Testis (tissue), 3 donors: ENCODE results near the gene POLR2A. TPM values are rescaled to one million over a fixed set of nuclear protein-coding genes. Genes with fewer than 3 reads are reported as not detected.

ENCODE experiments used
- DNase-seq: peaks from one replicate; pipeline ENCODE4 v3.0.0-alpha.2; 2019
- H3K27ac ChIP-seq, 2 donors: fragments of 200-600 bp; sonication (generic); one replicate each; pipeline ENCODE4 v1.5.1; 2019
- H3K27me3 ChIP-seq: fragments of 200-600 bp; sonication (generic); one replicate; pipeline ENCODE4 v1.5.1; 2019
- H3K36me3 ChIP-seq: fragments of 200-600 bp; sonication (generic); one replicate; pipeline ENCODE4 v1.5.1; 2017; ENCODE audit warnings: low read depth; ENCODE audit errors: missing control alignments
- H3K4me1 ChIP-seq: fragments of 200-600 bp; sonication (generic); one replicate; pipeline ENCODE4 v1.5.1; 2019
- H3K4me3 ChIP-seq, 2 donors: fragments of 200-600 bp; sonication (generic); one replicate each; pipeline ENCODE4 v1.5.1; 2017 to 2019
- H3K9me3 ChIP-seq: fragments of 200-600 bp; sonication (generic); one replicate; pipeline ENCODE4 v1.5.1; 2017
- CTCF ChIP-seq, 3 experiments: fragments of 450-650 bp in 2 of 3; fragments of 200-600 bp in 1 of 3; sonication (generic) in 1 of 3; IDR thresholded peaks; one replicate each; pipeline ENCODE4 v1.5.1; 2016 to 2019; ENCODE audit warnings: antibody characterized with exemption in 3 of 3, mild to moderate bottlenecking in 2 of 3, moderate library complexity in 1 of 3
- POLR2A ChIP-seq: fragments of 450-650 bp; IDR thresholded peaks from one replicate; pipeline ENCODE4 v1.6.1; 2017; ENCODE audit warnings: antibody characterized with exemption, mild to moderate bottlenecking, moderate library complexity
- WGBS, 2 donors: methylation state at CpG; one replicate each; pipeline ENCODE4 v1.1.5; 2018; 5-methylcytosine and 5-hydroxymethylcytosine counted together
- intact Hi-C: fragments of 100-400 bp; cut with DNase I; formaldehyde crosslinking; loops from one replicate; pipeline ENCODE4 v1.15.1; 2023; ENCODE audit warnings: low total_unique reads
- polyA plus RNA-seq: library from polyadenylated mRNA; stranded (reverse); fragments of 350-450 nt; fragmentation: Illumina TruSeq; extraction: RNeasy Lipid Tissue Mini Kit (QIAGEN cat#74804); gene quantifications from one replicate; pipeline ENCODE4 v1.2.3, GENCODE V29; 2014; ENCODE audit warnings: low read depth, low replicate concordance; ENCODE audit not compliant: insufficient read depth
- total RNA-seq, 2 donors: library from RNA; depleted of rRNA; stranded (reverse); fragments of >200 nt; gene quantifications; one replicate each; pipeline ENCODE4 v1.2.3, GENCODE V29; 2016

Gene POLR2A
- total and polyA plus RNA-seq, 3 donors from 2014 or later: 175 to 391 (median 359) TPM

GRCh38 chr17:7460850-7461660 is 23.1 kb upstream of the POLR2A start:
- H3K4me3 ChIP-seq: no peak overlapping the region
- H3K36me3 ChIP-seq: no peaks in the 10 kb centered on the region
- DNase-seq: no peak
- WGBS, 2 donors: 83 to 93% methylated on average over 7 of the region's 7 CpGs
- H3K4me1 ChIP-seq: peaks cover 1% of the 10 kb centered on the region
- no peak for TF ChIP-seq POLR2A
- no peak for TF ChIP-seq CTCF (IDR thresholded peaks at IDR 0.05)
- intact Hi-C loops: no loop called here
- H3K27ac ChIP-seq: no peak overlapping the region
- no peaks in the 10 kb centered on the region for H3K27me3 ChIP-seq
- no peaks in the 10 kb centered on the region for H3K9me3 ChIP-seq

GRCh38 chr17:7462474-7463371 is 21.4 kb upstream of the POLR2A start:
- Histone ChIP-seq H3K27me3 (no peaks in the 10 kb centered on the region), H3K4me3 (no peak overlapping the region), H3K36me3 (no peaks in the 10 kb centered on the region), H3K4me1 (peaks cover 16% of the 10 kb centered on the region), H3K9me3 (no peaks in the 10 kb centered on the region), H3K27ac (no peak overlapping the region)
- WGBS, 2 donors: 88 to 94% methylated on average over 24 to 36 of the region's 44 CpGs
- DNase-seq: no peak
- no peak for TF ChIP-seq CTCF (IDR thresholded peaks at IDR 0.05)
- intact Hi-C loops: no loop called here

GRCh38 chr17:7463372-7463846 is 20.8 kb upstream of the POLR2A start:
- H3K4me1 ChIP-seq: peaks cover 16% of the 10 kb centered on the region
- H3K36me3 ChIP-seq: no peaks in the 10 kb centered on the region
- H3K27me3 ChIP-seq: no peaks in the 10 kb centered on the region
- no peaks in the 10 kb centered on the region for H3K9me3 ChIP-seq
- TF ChIP-seq CTCF (IDR thresholded peaks at IDR 0.05): no peak
- no peak for TF ChIP-seq POLR2A
- DNase-seq: no peak
- WGBS, 2 donors: 46 to 85% methylated on average over 4 to 14 of the region's 14 CpGs
- intact Hi-C loops: no loop called here
- no peak overlapping the region for H3K4me3 ChIP-seq
- H3K27ac ChIP-seq: no peak overlapping the region

- H3K9me3 ChIP-seq: no peaks in the 10 kb centered on the region
- H3K4me1 ChIP-seq: peaks cover 16% of the 10 kb centered on the region
- no peak overlapping the region for H3K4me3 ChIP-seq
- DNase-seq: no peak
- TF ChIP-seq CTCF (IDR thresholded peaks at IDR 0.05) (no peak), POLR2A (no peak)
- H3K36me3 ChIP-seq: no peaks in the 10 kb centered on the region
- intact Hi-C loops: no loop called here
- H3K27ac ChIP-seq: no peak overlapping the region
- 89 to 96% methylated on average over 7 to 9 of the region's 9 CpGs for WGBS, 2 donors
- no peaks in the 10 kb centered on the region for H3K27me3 ChIP-seq
Measured at GRCh38 chr17:7464081-7464480, 20.1 kb upstream of the POLR2A start.
